Renal cortical epithelial cell (primary cell): ENCODE results near the gene MAGIX. TPM values are rescaled to one million over a fixed set of nuclear protein-coding genes. Genes with fewer than 3 reads are reported as not detected.
"Not testable (repeated sequence)": the region's sequence is repeated elsewhere in the genome, so short reads cannot be mapped to it uniquely, and the experiment has no call there.

Experiments
- DNase-seq: peaks from one replicate; pipeline ENCODE4 v3.0.0-alpha.2; 2011; ENCODE audit warnings: low read depth
- total RNA-seq: library from RNA; depleted of rRNA; stranded (reverse); fragments of >200 nt; gene quantifications from 2 replicates; pipeline ENCODE4 v1.2.3, GENCODE V29; 2014

The MAGIX gene
- total RNA-seq, 1 donor from 2014 or later: 5.3 TPM

DNA sequence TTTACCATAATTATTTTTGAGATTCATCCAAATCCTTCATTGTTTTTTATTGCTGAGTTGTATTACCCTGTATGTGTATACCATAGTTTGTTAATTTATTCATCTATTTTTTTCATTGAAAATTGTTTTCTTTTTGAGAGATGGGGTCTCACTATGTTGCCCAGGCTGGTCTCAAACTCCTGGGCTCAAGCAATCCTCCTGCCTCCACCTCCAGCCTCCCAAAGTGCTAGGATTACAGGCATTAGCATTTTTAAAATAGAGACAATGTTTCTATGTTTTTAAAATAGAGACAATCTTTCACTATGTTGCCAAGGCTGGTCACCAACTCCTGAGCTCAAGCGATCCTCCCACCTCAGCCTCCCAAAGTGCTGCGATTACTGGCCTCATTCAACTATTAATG is 1.6 kb upstream of the MAGIX start:
- no peak for DNase-seq

DNA sequence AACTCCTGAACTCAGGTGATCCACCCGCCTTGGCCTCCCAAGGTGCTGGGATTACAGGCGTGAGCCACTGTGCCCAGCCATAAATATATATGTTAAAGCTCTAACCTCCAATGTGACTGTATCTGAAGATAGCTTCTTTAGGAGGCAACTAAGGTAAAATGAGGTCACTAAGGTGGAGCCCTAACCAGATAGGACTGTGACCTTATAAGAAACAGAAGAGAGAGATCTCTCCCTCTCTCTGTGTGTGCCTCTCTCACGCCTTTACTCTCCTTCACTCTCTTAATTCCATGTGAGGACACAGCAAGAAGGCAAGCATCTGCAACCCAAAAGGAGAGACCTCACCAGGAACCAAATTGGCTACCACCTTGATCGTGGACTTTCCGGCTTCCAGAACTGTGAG is 926 bp upstream of the MAGIX start:
- no peak for DNase-seq

DNA sequence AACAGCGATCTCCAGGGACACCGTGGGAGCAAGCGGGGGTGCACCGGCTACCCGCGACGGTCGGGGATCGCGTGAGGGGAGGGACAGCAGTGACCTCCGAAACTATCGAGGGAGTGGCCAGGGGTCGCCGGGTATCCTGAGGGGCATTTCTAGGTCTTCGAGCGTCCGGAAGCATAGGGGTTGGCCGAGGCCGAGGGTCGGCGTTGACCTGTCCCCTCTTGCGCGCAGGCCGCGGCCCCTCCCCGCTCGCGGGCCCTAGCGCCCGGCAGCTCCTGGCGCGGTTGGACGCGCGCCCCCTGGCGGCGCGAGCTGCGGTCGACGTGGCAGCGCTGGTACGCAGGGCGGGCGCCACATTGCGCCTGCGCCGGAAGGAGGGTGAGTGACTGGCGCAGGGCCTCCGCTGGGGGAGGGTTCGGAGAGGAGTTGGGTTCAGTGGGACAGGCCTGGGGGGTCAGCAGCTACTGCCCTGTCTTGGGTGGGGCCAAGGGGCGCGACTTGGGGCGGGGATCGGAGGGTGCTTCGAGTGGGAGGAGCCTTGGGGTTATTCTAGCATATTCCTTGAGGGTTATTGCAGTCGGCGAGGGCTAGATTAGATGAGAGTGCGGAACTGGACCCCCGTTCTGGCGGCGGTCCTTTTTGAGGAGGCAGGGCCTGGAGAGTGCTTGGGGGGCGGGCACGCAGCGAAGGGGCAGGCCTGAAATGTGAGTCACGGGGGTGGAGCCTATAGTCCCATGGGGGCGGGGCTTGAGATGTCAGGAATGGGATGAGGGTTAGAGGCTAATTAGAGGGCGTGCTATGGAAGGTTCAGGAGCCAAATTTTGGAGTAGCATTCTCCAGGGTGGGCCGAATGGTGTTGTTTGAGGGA is 1.2 kb downstream of the MAGIX start:
- DNase-seq: peak; percentile 63

DNA sequence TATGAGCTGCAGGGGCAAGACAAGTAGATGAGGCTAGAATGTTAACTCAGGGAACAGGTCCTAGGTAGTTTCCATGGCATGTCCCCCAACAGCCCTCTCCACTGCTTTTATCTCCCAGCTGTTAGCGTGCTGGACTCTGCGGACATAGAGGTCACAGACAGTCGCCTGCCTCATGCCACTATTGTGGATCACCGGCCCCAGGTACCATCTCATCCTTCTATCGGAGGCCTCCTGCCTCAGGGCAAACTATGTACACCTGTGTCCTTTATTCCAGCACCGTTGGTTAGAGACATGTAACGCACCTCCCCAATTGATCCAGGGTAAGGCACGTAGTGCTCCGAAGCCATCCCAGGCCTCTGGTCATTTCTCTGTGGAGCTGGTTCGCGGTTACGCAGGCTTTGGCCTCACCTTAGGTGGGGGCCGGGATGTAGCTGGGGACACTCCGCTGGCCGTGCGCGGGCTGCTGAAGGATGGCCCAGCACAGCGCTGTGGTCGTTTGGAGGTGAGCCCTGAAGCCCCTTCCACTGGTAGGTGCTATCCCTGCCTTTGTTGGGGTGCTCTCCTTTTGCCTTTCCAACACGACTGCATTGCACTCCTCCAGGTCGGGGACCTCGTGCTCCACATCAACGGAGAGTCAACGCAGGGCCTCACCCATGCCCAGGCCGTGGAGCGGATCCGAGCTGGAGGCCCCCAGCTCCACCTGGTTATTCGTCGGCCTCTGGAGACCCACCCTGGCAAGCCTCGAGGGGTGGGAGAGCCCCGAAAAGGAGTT is 2.2 kb downstream of the MAGIX start:
- no peak for DNase-seq

DNA sequence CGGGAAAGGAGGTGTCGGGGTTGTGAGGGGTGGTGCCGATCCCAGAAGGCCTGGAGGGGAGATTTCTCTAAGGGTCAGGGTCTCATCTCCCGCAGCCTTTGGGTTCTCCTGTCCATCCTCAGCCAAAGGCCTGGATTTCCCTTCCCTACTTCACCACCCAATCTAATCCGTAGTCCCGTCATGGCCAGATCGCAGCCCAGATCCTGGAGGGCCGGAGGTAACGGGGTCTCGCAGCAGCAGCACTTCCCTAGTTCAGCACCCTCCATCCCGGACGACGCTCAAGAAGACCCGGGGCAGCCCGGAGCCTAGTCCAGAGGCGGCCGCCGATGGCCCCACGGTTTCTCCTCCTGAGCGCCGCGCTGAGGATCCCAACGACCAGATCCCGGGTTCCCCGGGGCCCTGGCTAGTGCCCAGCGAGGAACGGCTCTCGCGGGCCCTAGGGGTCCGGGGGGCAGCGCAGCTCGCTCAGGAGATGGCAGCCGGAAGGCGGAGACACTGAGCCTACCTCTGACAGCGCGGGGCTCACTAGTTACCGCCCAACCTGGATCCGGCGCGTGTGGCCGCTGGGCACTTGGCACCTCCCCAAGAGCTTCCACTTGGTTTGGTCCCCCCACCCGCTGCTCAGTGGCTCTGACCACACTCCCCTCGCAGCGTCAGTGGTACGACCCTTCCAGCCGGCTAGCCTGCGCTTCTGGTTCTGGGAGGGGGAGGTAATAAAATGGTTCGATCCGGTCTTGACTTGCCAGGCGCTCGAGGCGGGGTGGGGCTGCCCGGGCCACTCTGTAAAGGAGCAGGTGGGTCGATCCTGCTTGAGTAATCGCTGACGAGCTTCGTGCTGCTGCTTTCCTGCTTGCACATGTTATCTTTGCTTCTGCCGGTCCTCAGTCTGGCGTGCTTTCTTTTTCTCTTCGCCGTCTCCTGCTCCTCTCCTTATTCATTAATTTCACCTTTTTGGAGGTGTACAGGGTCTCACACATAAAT is 3.6 kb downstream of the MAGIX start:
- peak; percentile 77 for DNase-seq

DNA sequence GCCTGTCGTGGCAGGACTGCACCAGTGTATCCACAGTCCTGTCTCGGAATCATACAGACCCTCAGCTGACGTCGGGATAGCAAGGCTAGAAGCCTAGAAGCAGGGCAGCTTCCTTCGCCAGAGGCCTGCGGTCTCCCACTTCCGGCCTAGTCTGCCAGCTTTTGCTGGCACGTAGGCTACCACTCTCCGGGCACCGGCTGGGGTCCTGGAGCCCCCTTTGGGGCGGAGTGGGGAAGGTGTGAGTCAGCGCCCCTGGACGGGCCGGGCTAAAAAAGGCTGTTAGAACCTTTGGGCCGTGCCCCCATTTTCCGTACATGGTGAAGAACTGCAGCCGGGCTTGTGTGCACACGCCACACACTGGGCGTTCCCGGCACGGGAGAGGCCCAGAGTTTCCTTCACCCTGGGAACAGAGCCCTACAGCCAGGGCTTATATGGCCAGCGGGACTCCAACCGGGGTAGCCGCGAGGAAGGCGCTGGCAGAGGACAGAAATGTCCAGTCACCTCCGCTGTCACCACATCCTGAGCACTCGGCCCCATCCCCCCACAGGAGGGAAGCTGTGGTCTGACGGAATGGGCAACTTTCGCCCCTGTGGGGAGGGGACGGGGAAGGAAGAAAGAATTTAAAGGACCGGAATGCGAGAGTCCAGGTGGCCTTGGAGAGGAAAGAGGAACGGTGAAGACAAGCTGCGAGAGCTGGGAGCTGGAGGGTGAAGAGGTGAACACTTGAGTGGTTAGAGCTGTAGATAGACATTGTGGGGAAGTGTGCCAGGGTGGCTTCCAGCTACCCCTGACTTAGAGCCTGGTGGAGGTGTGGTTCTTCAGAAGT is 4.6 kb downstream of the MAGIX start:
- DNase-seq: peak; percentile 67

DNA sequence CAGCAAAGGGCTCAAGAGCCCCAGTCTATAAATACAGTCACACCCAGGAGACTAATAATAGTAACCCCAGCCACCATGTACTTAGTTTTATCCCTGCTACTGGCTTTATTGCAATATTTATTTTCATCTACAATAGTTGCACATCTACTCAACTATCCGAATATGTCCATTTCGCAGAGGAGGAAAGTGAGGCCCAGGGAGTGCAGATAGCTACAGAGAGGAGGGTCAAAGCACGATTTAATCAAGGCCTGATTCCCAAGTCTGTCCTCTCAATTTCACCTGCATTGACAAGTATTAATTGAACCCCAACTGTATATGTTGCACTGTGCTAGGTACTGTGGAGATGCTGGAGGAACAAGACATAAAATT is 5.2 kb downstream of the MAGIX start:
- DNase-seq: no peak

DNA sequence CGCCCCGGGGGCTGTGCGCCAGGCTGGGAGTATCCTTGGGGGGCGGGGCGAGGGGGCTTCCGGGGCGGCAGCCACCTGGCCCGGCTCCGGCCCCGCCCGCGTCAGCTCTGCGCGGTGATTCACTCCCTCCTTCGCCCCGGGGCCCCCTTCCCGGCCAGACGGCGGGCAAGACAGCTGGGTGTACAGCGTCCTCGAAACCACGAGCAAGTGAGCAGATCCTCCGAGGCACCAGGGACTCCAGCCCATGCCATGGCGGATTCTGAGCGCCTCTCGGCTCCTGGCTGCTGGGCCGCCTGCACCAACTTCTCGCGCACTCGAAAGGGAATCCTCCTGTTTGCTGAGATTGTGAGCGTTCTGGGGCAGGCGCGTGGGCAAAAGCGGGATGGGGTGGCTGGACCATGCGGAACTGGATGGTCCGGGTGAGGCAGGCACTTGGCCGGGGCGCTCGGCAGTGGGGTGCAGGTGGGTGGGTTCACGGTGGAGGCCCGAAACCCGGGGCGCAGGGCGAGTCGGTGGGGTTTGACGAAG is 9.3 kb downstream of the MAGIX start, which contains the start of gene PLP2:
TSS of gene PLP2 (plus strand) at position 147 of the 528 bp plus-strand sequence. CDS start at position 250, 103 bp downstream.
- DNase-seq: no peak

DNA sequence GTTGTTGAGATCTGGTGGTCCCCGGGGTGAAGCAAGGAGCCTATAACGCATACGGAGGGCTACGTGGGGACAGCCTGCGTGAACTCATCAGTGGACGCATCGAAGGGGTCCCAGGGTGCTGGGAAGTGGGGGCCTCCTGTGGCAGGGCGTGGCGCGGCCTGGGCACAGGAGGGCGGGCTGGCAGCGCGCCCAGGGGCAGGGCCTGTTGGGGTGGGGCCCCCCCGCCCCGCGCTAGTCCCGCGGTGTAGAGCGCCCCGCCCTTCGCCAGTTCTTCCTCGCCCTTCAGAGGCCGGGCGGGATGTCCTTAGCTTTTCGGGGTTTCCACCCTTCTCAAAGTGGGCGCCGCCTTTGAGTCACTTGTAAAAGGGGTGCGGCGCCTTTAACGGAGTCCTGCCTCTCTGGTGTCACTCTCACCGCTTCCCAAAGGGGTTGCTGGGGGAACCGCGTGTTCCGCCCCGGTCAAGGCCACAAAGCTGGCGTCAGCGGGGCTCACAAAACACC is 9.8 kb downstream of the MAGIX start:
- DNase-seq: no peak

DNA sequence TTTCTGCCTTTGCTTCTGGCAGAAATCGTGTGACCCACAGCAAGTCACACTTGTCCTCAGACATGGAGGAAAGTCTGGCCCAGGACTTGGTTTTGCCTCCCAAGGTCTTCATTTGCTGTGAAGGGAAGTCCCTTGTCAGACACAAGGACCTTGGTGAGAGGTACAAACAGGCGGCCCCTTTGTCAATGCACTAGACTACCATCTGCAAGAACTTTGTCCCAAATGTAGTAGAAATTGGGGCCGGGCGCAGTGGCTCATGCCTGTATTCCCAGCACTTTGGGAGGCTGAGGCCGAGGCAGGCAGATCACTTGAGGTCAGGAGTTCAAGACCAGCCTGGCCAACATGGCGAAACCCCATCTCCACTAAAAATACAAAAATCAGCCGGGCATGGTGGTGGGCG is 11.0 kb downstream of the MAGIX start:
- DNase-seq: not testable (repeated sequence)

DNA sequence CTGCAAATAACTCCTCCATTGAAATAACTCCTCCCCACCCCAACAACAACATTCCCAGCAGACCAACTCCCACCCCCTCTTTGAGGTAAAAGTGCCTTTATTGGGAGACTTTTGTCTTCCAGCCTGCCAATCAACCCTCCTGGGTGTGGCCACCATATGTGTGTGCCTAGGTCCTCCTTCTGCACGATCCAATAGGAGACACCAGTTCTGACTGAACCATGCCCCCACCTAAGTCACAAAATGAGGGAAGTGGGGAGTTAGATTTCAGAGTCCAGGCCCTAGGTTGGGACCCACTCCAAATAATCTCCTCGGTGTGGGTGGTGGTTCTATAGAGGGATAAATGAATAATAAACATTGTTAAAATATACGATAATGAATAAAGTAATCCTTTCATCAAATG is 12.2 kb downstream of the MAGIX start:
- DNase-seq: no peak

DNA sequence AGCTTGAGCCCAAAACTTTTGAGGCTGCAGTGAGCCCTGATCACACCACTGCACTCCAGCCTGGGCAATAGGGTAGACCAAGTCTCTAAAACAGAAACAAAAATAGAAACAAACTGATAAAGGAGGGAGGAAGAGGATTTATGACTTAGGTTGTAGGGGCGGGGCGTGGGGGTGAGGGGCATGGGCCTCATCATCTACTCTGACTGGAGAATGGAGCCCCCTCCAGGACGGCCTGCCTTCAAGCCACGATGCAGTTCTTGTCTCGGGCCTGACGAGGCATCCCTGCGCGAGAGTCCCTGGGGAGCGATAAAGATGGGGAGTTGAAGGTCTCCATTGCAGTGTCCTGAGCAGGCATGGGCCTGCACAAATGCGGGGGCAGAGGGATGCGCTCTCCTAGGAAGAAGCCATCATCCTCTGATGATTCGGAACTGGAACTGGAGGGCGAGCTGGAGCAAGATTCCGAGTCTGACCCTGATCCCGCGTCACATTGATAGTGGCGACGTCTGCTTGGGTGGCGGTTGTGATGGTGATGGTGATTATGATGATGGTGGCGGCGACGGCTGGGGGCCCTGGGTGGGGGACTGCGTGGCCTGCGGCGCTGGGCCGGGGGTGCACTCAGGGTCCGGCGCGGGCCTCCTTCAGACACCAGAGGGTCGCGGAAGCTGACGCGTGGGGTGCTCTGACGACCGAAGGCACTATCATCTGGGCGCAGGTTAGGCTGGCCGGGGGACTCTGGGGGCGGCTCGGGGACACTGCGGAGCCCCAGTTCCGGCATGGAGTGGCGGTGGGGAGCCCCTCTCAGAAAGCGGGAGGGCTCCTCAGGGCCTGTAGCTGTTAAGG is 13.1 kb downstream of the MAGIX start:
- no peak for DNase-seq

DNA sequence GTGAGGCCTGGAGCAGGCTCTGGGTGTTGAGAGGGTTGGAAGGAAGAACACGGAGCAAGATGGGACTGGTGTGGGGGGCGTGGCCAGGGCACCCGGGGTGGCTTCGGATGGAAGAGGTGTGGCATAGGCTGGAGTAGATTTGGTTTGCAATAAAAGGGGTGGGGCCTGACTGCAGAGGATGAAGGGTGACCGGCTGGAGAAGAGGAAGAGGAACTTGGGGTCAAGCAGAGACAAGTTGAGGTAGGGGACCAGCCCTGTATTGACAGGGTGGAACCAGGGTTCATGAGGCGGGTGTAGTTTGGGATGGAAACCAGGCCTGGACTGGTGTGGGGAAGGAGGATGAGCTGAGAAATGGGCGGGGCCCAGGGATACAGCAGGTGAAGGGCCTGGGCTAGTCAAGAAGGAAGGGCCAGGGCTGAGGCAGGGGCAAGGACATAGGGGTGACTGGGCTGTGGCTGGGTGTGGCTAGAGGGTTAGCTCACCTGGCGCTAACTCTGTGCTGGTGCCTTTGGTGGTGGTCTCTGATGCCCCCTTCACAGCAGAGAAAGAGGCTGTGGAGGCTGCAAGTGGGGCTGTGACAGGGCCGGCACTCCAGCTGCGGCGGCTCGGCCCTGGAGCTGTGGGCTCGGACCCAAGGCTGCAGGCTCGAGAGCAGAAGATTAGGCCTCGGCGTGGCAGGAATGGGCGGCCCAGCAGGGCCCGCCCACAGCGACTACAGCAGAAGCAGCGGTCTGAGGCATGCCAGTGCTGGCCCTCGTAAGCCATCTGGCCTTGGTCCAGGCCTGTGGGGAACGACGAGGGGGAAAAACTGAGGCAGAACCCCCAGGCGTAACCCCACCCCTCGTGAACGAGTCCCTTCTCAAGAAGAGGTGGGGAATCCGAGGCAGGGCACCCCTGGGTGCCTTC is 14.1 kb downstream of the MAGIX start:
- DNase-seq: no peak

DNA sequence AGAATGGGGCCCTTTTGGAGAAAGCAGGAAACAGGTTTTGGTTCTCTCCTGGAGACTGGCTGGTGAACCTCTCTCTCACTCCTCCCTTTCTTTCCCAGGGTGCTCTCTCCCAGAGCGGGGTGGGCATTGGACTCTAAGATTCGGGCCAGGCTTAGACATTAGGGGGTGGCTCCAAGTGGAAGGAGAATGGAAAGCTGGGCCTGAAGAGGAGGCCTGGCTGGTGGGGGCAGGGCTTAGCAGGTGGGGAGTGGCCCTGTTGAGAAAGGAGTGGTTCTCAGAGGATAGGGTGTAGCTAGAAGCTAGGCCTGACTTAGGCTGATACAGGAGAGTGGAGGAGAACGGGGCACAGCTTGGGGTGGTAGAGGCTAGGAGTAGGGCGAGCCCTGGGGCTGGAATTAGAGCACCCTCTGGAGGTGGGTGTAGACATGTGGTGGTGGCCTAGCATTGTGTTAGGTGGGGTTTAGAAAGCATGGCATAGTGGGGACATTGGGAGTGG is 14.8 kb downstream of the MAGIX start:
- DNase-seq: no peak

DNA sequence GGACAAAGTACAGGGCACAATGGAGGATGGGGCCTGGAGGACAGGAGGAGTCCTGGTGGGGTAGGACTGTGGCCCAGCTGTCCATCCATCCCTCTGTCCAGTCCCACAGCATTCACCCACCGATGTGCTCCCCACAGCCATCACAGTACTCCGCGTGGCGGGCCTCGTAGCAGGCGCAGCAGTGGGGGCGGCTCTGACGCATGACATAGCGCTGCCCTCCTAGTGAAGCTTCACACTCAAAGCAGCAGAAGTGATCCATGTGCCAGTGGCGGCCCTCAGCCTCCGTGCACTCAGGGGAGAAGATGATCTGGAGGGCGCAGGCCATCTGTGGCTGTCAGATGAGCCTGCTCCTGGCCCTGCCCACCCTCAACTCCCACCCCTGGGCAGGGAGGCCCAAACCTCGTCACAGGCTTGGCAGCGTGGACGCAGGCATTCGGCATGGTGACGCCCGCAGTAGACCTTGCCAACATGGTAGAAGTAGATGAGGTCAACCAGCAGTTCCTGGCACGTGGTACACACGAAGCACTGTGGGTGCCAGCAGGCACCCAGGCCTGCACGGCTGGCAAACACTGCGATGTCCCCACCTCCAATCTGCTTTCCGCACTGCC is 15.4 kb downstream of the MAGIX start:
- no peak for DNase-seq

DNA sequence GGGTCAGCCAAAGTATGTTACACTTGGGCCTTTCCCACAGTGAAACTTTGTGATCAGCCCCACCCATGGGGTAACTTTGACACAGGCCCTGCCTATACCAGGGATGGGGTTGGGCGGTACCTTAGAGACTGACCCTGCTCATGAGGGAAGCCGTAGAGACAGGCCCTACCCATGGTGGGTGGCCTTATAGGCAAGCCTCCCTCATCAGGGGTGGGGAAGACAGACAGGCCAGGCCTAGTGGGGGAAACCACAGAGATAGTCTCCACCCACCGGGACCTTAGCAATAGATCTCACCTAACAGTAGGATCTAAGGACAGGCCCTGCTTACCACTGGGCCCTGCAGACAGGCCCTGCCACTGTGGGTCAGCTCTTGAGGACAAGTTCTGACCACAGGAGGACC is 16.0 kb downstream of the MAGIX start:
- DNase-seq: no peak

DNA sequence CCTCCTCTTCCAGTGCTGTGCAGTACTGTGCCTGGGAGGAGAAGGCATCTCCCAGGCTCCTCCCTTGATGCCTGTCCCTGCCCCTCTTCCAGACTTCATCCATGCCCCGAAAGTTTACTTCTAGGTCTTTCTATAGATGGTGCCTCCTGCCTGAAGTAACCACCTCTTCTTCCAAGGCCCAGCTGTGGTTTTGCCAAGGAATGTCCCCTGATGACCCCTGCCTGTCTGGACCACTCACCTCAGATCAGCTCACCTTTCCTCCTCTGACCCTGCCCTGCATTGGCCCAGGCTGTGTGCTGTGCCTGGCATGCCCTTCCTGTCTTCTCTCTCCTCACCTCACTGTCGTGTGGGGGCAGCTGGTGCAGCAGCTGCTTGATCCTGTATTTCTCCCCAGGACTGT is 16.8 kb downstream of the MAGIX start:
- no peak for DNase-seq
